ENCODE measurements around the gene TACC2.
"Not testable (repeated sequence)": the region's sequence is repeated elsewhere in the genome, so short reads cannot be mapped to it uniquely, and the experiment has no call there.

Gene TACC2, protein sequence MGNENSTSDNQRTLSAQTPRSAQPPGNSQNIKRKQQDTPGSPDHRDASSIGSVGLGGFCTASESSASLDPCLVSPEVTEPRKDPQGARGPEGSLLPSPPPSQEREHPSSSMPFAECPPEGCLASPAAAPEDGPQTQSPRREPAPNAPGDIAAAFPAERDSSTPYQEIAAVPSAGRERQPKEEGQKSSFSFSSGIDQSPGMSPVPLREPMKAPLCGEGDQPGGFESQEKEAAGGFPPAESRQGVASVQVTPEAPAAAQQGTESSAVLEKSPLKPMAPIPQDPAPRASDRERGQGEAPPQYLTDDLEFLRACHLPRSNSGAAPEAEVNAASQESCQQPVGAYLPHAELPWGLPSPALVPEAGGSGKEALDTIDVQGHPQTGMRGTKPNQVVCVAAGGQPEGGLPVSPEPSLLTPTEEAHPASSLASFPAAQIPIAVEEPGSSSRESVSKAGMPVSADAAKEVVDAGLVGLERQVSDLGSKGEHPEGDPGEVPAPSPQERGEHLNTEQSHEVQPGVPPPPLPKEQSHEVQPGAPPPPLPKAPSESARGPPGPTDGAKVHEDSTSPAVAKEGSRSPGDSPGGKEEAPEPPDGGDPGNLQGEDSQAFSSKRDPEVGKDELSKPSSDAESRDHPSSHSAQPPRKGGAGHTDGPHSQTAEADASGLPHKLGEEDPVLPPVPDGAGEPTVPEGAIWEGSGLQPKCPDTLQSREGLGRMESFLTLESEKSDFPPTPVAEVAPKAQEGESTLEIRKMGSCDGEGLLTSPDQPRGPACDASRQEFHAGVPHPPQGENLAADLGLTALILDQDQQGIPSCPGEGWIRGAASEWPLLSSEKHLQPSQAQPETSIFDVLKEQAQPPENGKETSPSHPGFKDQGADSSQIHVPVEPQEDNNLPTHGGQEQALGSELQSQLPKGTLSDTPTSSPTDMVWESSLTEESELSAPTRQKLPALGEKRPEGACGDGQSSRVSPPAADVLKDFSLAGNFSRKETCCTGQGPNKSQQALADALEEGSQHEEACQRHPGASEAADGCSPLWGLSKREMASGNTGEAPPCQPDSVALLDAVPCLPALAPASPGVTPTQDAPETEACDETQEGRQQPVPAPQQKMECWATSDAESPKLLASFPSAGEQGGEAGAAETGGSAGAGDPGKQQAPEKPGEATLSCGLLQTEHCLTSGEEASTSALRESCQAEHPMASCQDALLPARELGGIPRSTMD (N-terminal part only)

DNA sequence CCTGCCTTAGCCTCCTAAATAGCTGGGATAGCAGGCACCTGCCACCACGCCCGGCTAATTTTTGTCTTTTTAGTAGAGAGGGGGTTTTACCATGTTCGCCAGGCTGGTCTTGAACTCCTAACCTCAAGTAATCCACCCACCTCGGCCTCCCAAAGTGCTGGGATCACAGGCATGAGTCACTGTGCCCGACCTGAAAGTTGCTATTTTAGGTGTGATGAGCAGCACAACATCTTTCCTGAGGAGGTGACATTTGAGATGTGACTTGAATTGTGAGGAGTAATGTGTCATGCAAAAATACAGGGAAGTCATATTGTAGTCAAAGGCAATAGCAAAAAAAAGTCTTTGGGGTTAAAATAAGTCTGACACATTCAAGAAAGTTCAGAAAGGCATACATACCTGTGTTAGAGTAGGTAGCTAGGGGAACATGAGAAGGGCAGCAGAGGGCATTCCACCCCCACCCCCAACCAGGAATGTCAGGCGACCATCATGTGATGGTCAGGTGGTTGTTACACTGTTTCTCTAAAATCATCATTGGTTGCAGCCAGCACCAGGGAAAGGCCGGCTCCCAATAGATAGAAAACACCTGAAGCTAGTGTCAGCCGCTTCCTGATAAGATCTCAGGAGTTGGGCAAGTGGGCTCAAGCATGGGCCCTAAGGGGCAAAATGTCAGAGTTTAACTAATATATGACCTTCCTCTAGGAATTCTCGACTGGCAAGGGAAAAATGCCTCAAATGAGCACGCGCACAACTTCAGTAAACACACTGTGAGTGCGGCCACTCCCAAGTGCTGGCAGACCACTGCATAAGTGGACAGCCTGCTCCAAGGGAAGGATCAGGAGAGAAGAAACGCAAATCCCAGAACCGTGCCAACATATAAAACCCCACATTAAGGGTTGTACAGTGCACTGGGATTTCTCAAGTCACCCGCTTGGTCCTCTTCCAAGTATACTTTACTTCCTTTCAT lies at the start of gene TACC2:
TSS of gene TACC2 (plus strand) at position 803 of the 964 bp plus-strand sequence. CDS start 32,819 bp downstream, outside the sequence.
- DNase-seq (ENCODE audit: low read depth in 2 of 2): no peak

DNA sequence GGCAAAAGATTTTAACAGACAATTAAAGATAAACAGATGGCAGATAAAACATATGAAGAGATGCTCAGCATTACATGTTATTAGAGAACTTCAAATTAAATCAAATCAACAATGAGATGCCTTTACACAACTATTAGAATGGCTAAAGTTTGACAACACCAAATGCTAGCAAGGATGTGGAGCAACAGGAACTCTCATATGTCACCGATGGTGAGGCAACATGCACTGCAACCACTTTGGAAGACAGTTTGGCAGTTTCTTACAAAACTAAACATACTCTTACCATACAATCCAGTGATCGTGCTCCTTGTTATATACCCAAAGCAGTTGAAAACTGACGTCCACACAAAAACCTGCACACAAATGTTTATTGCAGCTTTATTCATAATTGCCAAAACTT lies 47.4 kb upstream of the TACC2 start:
- no peak for DNase-seq (ENCODE audit: low read depth in 2 of 2)

DNA sequence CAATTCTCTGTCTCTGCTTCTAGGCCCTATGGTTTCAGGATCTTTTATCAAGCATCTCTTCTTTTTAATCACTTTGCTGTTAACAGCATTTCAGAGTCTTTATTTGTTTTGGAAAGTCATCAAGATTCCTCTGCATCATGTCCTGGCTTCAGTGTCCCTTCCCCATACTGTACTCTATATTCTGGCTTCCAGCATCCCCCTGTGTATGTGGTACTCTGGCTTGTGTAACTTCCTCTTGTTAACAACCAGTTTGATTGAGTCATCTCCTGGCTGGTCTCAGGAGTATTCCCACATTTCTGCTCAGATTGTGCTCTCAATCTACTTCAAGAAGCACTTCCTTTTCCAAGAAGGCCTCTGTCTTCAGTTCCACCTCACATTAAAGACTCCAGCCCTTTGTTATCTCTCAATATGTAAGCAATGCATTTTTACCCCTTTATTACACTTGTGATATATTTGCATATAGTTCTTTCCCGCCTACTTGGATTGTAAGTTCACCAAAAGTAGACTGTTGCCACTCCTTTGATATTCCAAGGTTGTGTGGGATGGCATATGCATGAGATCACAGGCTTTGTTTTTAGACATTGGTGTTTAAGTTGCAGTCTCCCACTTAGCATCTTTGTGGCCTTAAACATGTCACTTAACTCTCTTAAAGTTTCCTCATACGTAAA lies 46.1 kb upstream of the TACC2 start:
- DNase-seq (ENCODE audit: low read depth in 2 of 2): no peak

DNA sequence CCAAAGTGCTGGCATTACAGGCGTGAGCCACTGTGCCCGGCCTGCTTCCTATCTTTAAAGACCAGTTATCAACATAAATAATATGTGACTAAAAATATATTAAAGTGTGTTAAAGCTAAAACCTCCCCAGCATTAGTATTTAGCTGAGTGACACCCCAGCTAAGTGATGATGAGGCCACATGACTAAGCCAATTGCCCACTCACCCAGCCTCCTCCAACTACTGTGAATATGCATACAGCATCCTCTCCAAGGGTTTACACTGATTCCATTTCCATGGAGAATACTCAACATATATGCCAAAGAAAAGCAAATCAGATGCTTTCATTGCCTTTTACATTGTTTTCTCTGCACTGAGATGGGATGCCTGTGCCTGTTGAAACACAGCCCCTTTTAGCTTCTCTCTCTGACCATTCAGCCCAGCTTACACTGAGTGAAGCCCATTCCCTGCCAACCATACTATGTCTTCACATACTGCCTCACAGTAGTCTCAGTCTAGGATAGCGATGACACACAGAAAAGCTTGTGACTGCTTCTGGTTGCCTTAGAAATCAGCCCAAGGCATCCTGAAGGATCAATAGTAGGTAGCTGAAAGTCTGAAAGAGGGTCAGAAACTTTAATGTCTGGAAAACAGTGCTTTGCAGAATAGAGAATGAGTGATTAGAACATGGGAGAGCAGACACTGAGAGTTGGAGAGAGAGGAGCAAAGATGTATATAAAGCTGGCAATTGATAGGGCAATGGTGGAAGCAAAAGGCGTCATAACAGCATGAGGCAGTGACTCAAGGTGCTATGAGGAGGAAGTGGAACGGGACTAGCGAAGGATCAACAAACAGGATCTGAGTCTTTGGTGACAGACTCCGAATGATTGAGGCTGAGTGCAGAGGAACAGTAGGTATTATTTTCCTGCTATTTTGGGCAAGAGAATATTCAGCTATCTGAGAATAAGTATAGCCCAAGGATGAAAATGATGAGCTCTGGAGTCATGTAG lies 41.3 kb upstream of the TACC2 start:
- no peak for DNase-seq (ENCODE audit: low read depth in 2 of 2)

DNA sequence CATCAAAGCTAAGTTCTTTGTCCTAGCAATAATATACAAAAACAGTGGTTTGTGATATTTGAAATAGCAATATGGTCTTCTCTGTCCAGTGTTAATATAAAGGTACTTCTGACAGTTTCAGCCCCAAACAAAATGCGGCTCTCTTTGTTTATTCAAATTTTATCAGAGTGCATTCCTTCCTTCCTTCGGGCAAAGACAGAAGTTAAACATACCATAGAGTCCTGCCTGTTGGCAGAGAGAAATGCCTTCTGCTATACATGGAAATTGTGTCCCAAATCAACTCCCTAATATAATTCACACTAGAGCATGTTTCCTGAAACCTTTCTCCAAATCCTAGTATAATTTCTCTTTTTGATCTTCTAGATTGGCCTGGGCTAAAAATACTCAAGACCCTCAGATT lies 39.9 kb upstream of the TACC2 start:
- no peak for DNase-seq (ENCODE audit: low read depth in 2 of 2)

DNA sequence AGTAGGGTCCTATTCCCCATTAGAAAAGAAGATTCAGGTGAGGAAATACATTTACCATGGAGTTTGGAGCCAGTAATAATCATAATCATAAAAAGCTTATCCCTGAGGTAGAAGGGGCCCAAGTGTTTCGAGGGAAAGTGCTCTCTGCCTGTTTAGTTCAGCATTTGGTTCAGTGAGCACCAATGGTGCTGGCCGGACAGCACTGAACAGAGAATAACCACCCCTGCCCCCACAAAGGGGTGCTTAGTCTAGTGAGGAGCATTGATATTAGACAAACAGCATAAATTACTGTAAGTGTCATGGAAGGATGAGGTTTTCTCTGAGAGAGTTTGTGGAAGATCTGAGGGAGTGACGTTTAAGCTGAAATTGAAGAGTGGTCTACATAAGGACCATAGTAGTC lies 39.5 kb upstream of the TACC2 start:
- DNase-seq (ENCODE audit: low read depth in 2 of 2): no peak

DNA sequence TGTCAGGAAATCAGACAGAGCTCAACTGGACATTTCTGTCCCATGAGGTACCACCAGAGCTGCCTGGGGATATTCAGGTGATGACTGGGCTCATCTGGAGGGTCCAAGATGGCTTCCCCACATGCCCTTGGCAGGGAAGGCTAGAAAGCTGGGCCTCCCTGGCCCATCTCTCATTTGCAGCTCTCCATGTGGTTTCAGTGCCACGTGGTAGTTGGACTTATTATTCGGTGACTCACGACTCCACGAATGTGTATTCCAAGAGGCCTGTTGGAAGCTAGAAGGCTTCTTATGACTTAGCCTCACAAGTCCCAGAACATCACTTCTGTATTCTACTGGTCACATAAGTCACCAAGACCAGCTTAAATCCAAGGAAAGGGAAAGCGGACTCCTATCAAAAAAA lies 36.7 kb upstream of the TACC2 start:
- no peak for DNase-seq (ENCODE audit: low read depth in 2 of 2)

DNA sequence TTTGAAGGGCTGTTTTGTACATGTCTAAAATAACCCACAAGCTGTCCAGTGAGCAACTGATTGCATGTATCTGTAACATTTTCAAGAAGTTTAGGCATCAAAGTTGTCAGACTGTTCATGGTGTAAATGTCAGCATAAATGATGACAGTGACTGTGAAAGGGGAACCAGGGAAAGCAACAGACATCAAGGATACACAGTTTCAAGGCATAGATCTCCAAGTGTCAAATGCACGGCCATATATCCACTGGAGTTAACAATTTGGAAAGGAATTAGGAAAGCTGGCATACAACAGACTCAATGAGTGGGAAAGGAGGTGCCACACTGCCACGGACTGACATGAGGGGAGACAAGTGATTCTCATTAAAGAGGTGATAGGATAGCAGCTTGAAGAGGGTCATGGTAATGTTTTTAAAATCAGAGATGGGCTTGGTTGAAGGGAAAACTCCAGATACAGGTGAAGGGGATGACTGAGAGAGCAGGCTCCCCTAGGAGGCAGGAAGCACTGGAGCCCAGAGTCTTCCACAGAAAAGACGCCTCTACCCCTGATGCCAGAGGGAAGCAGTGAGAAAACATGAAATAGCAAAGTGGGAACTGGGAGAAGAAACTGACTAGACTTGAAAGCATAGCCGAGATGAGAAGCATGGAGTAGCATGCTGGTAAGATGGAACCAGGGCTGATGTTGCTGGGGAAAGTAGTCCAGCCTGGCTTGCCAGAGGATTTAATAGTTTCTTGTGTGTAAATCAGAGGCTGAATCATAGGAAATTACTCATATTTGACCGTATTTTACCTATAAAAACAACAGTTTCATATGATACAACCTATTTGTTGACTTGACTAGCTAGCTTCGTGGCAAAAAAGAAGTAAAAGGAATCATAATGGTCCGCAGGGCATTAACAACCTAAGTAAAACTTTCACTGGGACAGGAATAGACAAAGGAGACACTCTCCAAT lies 32.6 kb upstream of the TACC2 start:
- DNase-seq (ENCODE audit: low read depth in 2 of 2): no peak

DNA sequence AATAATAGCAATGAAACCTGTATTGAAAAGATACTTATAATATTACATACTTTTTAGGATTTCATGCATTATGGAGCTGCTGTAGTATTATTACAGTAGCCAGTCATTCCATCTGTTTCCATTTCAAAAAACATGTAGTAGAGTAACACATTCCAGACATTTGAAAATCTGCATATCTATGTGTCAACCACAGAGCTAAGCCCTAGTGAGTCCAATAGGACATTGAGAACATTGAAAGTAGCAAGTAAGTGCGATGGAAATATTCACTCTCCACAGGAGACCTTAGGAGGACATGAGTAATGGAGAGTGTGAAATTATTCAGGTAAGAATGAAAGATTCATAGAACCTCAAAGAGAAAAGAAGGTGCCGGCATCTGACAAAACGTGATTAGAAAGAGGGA lies 29.3 kb upstream of the TACC2 start:
- DNase-seq (ENCODE audit: low read depth in 2 of 2): no peak

DNA sequence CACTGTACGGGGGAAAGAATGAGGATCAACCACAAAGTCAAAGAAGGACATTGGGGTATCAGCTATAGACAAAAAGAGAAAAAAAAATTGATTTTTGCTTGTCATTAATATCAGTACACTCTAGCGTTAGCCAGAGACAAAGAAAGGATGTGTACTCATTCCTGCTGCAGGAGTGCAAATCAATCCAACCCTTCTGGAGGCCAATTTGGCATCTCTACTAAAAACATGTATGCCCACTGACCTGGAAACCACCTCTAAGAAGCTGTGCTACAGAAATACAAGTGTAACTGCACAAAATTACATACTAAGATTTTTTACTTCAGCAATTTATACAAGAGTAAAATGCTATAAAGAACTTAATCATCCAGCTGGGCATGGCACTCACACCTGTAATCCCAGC lies 27.5 kb upstream of the TACC2 start:
- DNase-seq (ENCODE audit: low read depth in 2 of 2): no peak

DNA sequence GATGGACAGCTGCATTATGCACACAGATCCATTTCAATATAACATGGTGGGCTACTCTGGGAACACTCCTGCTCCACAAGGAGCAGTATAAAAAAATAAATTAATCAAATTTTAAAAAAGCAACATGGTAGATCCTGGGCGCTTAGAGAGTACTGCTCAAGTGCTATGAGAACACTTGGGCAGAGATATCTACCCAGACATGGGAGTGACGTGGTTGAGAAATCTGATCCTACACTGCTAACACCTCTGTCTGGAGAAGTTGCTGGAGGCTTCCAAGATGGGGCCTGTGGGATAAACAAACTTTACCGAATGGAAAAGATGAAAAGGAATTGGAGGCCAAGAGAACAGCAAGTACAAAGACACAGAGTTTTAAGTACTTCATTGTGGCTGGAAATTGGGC lies 23.0 kb upstream of the TACC2 start:
- no peak for DNase-seq (ENCODE audit: low read depth in 2 of 2)

DNA sequence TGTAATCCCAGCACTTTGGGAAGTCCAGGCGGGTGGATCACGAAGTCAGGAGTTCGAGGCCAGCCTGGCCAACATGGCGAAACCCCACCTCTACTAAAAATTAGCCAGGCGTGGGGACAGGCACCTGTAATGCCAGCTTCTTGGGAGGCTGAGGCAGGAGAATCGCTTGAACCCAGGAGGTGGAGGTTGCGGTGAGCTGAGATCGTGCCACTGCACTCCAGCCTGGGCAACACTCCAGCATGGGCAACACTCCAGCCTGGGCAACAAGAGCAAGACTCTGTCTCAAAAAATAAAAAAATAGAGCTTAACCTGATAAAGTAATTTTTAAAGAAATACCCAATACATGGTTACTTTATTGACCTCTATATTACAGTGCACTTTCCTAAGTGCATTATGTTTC lies 19.9 kb upstream of the TACC2 start:
- not testable (repeated sequence) for DNase-seq (ENCODE audit: low read depth in 2 of 2)

DNA sequence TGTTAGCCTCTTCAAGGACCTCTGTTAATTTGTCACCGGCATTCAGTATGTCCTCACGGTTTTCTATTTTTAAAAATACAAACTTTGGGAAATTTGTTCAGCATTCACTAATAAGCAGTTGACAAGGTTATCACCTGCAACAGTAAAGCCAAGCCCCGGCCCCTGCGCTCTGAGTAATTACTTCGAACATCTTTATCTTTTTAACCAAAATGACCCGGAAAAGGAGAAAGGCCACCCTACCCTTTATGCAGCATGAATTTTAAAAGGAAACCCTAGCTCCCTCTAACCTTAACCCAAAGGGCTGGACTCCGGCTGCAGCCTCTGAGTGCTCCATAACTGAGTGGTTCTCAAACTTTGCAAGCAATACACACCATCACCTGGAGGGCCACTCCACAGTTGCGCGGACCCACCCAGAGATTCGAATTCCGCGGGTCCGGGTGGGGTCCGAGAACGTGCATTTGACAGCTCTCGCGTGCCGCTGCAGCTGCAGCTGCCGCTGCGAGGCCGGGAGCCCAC lies 14.9 kb upstream of the TACC2 start:
- DNase-seq (ENCODE audit: low read depth in 2 of 2): no peak

DNA sequence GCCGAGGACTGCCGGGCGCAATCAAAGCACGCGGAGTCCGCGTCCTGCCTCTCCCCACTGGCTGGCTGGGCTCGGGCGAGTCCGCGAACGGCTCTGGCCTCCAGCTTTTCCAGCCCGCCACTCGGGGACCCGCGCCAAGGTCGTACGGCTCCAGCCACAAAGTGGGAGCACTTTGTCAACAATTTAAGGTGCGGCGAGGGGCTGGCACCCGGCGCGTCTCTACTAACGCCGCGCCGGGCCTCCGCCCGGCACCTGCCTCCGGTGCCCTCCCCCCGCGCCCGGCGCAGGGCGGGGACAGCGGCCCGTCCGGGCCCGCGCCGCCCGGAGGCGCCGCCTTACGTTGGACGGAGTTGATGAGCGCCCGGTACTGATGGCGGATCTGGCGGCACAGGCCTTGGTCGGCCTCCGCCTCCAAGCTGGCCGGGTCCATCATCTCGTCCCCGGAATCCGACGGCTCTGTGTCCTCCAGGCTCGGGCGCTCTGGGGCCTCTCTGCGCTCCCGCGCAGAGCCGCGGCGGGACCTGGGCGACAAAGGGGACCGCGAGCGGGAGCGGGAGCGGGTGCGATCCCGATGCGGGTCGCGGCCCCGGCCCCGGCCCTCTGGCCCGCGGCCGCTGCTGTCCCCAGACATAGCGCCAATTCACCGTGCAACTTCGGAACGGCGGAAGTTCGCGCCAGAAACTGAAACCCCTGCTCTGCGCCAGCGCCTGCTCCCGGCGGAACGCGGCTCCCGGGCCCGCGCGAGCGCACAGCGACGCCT lies 14.2 kb upstream of the TACC2 start, which contains the start of gene NSMCE4A:
TSS of gene NSMCE4A (minus strand) at position 683 of the 760 bp plus-strand sequence. CDS start at position 631, 52 bp downstream.
- peak; percentile 53 to 65 for DNase-seq (ENCODE audit: low read depth in 2 of 2)

DNA sequence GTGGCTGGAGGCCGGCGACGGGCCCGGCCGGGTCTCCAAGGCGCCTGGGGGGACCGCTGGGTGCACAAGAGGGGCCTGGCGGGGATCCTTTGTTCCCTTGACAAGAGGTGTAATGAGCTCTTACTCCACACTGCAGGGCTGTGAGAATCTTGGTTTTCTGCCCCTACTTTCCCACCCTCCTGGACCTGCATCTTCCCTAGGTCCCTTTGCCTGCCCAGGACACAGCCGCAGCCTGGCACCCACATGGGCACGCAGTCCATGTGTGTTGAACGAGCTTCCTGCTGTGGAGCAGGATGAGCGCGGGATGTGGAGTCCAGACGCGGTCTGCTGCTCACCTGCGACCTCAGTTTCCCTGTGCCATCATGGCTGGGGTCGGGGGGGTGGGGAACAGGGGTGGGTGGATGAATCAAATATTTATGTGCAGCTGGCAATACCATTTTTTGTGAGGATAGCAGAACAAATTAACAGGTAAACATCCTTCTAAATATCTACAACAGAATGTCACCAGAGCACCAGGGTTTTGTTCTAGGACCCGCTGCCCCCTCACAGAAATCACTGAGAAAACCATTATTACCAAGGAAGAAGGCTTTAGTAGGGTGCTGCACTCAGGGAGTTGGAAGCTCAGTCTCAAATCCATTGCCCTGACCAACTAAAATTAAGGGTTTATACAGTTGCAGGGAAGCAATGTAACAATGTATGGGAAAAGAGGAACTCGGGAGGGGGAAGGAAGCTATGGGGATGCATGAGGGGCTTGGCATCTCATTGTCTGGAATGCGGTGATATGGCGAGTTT lies 13.5 kb upstream of the TACC2 start:
- DNase-seq (ENCODE audit: low read depth in 2 of 2): no peak

DNA sequence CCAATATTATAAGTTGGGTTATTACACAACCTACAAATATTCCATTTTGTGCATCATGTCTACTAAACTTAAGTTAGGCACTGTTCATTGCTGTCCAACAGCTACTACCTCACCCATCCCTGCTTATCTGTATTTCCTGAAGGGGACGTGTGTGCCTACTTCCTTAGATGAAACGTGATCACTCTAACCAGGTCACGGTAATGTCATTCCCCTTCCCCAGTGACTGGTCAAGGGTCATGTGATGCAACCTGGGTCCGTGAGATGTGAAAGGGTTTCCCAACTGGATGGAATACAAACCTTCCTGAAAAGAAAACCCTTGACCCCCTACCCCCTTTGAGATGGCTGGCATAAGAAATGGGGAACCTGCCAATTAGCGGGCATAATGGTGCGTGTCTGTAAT lies 12.4 kb upstream of the TACC2 start:
- no peak for DNase-seq (ENCODE audit: low read depth in 2 of 2)
